HEK293T (cell line): ENCODE results near the gene EPS8L3.

Experiments used
- CTCF ChIA-PET: fragments of 350-600 bp; formaldehyde crosslinking; extraction: SDS; loops from one replicate; lab custom pipeline; 2021; ENCODE audit warnings: antibody characterized with exemption, inconsistent platforms; lab: Yijun Ruan, JAX
- POLR2A ChIA-PET: fragments of 350-600 bp; formaldehyde crosslinking; extraction: SDS; loops from one replicate; lab custom pipeline; 2020; ENCODE audit warnings: antibody characterized with exemption, inconsistent platforms; lab: Yijun Ruan, JAX
- DNase-seq: peaks from one replicate; pipeline ENCODE4 v3.0.0; 2012; ENCODE audit warnings: mixed read lengths; ENCODE audit errors: extremely low spot score
- ARNT ChIP-seq: fragments of 450-650 bp; IDR thresholded peaks from 2 replicates; pipeline ENCODE4 v1.6.1; 2017; ENCODE audit warnings: mild to moderate bottlenecking
- BHLHE40 ChIP-seq: fragments of 450-650 bp; IDR thresholded peaks from 2 replicates; pipeline ENCODE4 v1.6.1; 2016; ENCODE audit warnings: mild to moderate bottlenecking, moderate library complexity, borderline replicate concordance
- CTBP1 ChIP-seq: fragments of 450-650 bp; IDR thresholded peaks from 2 replicates; pipeline ENCODE4 v1.6.1; 2016; ENCODE audit warnings: borderline replicate concordance
- ELF4 ChIP-seq: fragments of 450-650 bp; IDR thresholded peaks from 2 replicates; pipeline ENCODE4 v1.6.1; 2017; ENCODE audit warnings: antibody characterized with exemption
- FOXA1 ChIP-seq: fragments of 450-650 bp; IDR thresholded peaks from 2 replicates; pipeline ENCODE4 v1.6.1; 2016; ENCODE audit warnings: mild to moderate bottlenecking
- FOXK2 ChIP-seq: fragments of 450-650 bp; IDR thresholded peaks from 2 replicates; pipeline ENCODE4 v1.6.1; 2016; ENCODE audit warnings: mild to moderate bottlenecking
- FOXM1 ChIP-seq: fragments of 450-650 bp; IDR thresholded peaks from 2 replicates; pipeline ENCODE4 v1.6.1; 2017; ENCODE audit warnings: mild to moderate bottlenecking, borderline replicate concordance
- HDGF ChIP-seq: fragments of 450-650 bp; IDR thresholded peaks from 2 replicates; pipeline ENCODE4 v1.6.1; 2017; ENCODE audit warnings: antibody characterized with exemption, borderline replicate concordance
- L3MBTL2 ChIP-seq: fragments of 450-650 bp; conservative IDR thresholded peaks from 2 replicates; pipeline ENCODE4 v1.6.1; 2016; ENCODE audit warnings: mild to moderate bottlenecking
- LEF1 ChIP-seq: fragments of 450-650 bp; IDR thresholded peaks from 2 replicates; pipeline ENCODE4 v1.6.1; 2017; ENCODE audit warnings: mild to moderate bottlenecking, borderline replicate concordance
- NFRKB ChIP-seq: fragments of 450-650 bp; IDR thresholded peaks from 2 replicates; pipeline ENCODE4 v1.6.1; 2016; ENCODE audit warnings: mild to moderate bottlenecking, moderate library complexity
- PKNOX1 ChIP-seq: fragments of 450-650 bp; IDR thresholded peaks from 2 replicates; pipeline ENCODE4 v1.6.1; 2016
- SP1 ChIP-seq: fragments of 450-650 bp; IDR thresholded peaks from 2 replicates; pipeline ENCODE4 v1.6.1; 2017
- SUZ12 ChIP-seq: fragments of 450-650 bp; IDR thresholded peaks from 2 replicates; pipeline ENCODE4 v1.6.1; 2016; ENCODE audit warnings: mild to moderate bottlenecking
- TARDBP ChIP-seq: fragments of 450-650 bp; IDR thresholded peaks from 2 replicates; pipeline ENCODE4 v1.6.1; 2016
- ZNF384 ChIP-seq: fragments of 450-650 bp; IDR thresholded peaks from 2 replicates; pipeline ENCODE4 v1.6.1; 2016

EPS8L3 gene

GRCh38 chr1:109796484-109797302 lies 33.0 kb upstream of the EPS8L3 start:
- CTCF ChIA-PET, result interaction anchor here (1.3 kb wide), 1 partner anchor 19 kb away, joined by 3 read pairs; no protein-coding TSS in a partner anchor
- POLR2A ChIA-PET, result interaction anchor here (1.2 kb wide), 1 partner anchor 188 kb away, joined by 3 read pairs; the partner anchor contains the start of gene AHCYL1
- no peak for TF ChIP-seq FOXK2
- no peak for TF ChIP-seq SP1
- no peak for TF ChIP-seq NFRKB
- TF ChIP-seq SUZ12, result no peak
- no peak for DNase-seq

- ChIA-PET POLR2A (interaction anchor here (0.5 to 1.3 kb wide), 2 partner anchors 34 to 190 kb away, joined by 3 read pairs; partner anchors contain the start of gene AHCYL1), CTCF (interaction anchor here (3.1 kb wide), 1 partner anchor 17 kb away, joined by 11 read pairs; no protein-coding TSS in a partner anchor)
- no peak for DNase-seq
- TF ChIP-seq SUZ12 (no peak), SP1 (no peak), TARDBP (no peak), PKNOX1 (no peak), FOXA1 (no peak), CTBP1 (no peak), HDGF (no peak), ARNT (no peak), ZNF384 (no peak), FOXM1 (no peak), NFRKB (no peak), ELF4 (no peak), L3MBTL2 (no peak), LEF1 (no peak), BHLHE40 (no peak), FOXK2 (no peak)
Observed at GRCh38 chr1:109794319-109795132, 30.8 kb upstream of the EPS8L3 start.

GRCh38 chr1:109793486-109794318 lies 30.0 kb upstream of the EPS8L3 start:
- POLR2A ChIA-PET, result interaction anchor here (1.3 to 1.7 kb wide), 2 partner anchors 190 to 191 kb away, joined by 3 to 9 read pairs; partner anchors contain the start of gene AHCYL1
- TF ChIP-seq BHLHE40 (no peak), PKNOX1 (no peak), SUZ12 (no peak), HDGF (no peak), ZNF384 (no peak), CTBP1 (no peak)

GRCh38 chr1:109793089-109793485 lies 29.4 kb upstream of the EPS8L3 start:
- TF ChIP-seq BHLHE40 (no peak), FOXK2 (no peak), NFRKB (no peak), CTBP1 (no peak), HDGF (no peak), ARNT (no peak), LEF1 (no peak), SUZ12 (no peak), PKNOX1 (no peak), FOXA1 (no peak), FOXM1 (no peak)
- ChIA-PET POLR2A (interaction anchor here (1.7 kb wide), 1 partner anchor 192 kb away, joined by 9 read pairs; the partner anchor contains the start of gene AHCYL1), CTCF (interaction anchor here (0.7 to 3.9 kb wide), 3 partner anchors 16 to 191 kb away, joined by 4 to 39 read pairs (median 11); partner anchors contain the start of gene AHCYL1)
- no peak for DNase-seq

More at GRCh38 chr1:109793486-109794318, 30.0 kb upstream of the EPS8L3 start:
- DNase-seq, result no peak
- CTCF ChIA-PET, result interaction anchor here (0.6 to 3.9 kb wide), 4 partner anchors 17 to 718 kb away, joined by 4 to 39 read pairs (median 8); partner anchors contain the start of gene AHCYL1
